Pons (tissue), 1 donor: ENCODE measurements around the gene CCNF.
A peak's percentile ranks its signal among the peaks of the same experiment; 100 is the strongest.

Experiments
- DNase-seq: peaks from one replicate; pipeline ENCODE4 v3.0.0-alpha.2; 2016; ENCODE audit warnings: low spot score

The CCNF gene

DNA sequence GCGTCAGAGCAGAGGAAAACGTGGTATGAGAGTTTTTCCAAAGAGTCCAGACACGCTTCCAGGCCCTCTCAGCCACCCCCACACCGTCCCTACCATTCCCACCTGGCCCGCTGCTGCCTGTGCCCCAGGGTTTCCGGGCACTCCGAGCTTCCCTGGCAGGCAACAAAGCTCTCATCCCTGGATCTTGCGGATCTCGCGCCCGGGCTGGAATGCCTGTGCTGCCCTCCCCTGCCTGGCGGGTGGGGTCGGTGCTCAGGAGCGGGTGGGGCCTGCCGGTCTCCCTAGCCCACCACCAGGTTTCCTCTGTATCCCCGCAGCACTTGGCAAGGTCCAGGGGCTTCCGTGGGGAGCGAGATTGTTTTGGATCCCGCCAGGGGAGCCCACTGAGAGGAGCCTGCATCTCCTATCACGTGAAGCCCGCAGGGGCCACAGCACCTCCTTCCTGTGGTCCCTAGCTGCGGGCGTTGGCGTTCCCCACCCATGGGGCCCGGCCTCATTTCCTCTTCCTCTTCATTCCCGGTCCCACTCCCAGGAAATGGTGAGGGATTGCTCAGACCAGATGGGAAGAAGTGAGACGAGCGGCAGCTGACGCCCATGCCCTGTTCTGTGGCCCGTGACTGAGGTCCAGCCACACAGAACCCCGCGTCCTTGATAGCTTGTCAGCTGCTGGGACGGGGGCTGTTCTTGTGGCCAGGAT is 56.7 kb downstream of the CCNF start:
- no peak for DNase-seq

DNA sequence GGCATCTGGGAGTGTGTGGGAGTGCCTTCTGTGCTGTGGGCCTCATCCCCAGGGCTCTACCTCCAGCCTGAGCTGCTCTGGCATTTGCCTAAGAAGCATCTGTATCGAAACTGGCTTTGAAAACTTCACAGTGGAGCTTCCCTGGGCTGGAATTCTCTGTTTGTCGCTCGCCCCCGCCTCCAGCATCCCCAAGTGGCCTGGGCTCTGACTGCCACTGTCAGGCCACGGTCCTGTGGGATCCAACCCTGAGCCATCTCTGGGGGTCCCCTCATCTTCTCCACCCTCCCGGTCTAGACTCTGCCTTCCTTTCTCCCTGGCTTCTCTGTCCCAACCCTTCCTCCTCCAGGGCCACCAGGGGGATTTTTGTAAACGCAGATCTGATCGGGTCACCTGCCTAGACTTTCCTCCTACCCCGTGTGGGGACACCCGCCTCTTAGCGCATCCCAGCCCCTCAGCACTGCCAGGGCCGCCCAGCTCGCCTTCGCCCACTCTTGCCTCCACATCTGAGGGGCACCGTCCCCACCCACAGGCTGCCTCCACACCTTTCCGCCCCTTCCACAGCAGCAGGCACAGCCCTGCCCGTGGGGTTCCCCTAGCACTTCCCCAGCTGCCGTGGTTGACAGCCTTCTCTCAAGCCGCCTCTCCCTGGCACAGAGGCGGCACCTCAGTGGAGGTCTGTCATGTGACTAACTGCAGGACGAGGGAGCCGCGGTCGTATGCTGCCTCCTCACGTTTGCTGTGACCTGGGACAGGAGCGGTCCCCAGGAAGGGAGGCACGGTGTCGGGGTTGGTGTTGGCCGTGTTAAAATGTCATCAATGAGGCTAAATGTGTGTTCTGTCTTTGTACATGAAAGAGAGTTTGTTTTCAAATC is 57.6 kb downstream of the CCNF start:
- DNase-seq: peak; percentile 65

DNA sequence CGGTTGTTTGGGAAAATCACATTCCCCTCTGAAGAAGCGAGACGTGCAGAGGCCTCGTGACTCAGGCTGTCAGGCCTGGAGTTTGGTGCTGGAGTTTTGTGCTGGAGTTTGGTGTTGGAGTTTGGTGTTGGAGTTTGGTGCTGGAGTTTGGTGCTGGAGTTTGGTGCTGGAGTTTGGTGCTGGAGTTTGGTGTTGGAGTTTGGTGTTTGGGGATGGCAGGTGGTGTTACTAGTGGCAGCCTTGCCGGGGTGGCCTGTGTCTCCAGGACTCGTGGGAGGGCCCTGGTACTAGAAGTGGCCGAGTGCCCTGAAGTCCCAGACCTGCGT is 58.2 kb downstream of the CCNF start:
- DNase-seq: no peak

DNA sequence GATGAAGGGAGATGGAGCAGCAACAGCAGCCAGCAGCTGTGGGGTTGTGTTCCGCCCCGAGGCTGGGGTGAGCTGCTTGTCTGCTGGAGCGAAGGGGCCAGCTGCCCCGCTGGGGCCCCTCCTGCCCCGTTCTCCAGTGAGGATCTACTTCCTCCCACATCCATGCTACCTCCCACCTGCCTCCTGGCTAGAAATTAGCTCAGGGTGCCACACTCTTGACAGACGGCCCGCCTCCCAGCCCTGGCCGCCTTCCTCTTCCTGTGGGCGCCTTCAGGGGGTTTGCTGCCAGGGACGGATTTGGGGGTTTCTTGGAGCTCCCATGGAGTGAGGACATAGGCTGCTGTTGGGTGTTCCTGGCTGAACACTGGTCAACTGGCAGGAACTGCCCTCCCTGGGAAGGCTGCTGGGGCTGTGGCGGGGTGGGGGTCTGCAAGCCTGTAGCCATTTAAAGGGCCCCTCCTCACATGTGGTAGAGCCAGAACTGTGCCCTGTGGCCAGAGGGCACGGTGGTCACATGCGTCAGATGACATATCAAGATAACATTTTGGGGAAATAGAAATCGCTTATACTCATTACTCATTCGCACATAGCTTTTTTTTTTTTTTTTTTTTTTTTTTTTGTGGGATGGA is 58.8 kb downstream of the CCNF start:
- DNase-seq: no peak

DNA sequence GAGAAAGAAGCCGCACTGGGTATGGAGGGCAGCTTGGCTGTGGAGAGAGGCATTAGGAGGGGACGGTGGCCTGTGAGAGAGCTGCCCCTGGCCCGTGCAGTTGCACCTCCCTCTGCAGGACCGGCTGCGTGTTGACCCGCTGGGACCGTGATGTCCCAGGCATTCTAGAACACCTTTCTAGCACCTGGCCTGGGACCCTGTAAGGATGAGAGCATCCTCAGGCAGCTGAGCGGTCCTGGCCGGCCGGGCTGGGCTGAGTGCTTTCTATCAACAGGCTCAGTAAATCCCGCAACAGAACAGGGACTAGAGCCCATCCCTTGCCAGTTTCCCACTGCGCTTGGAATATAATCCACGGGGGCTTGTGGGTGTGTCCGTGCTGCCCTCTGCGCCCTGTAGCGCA is 60.3 kb downstream of the CCNF start:
- DNase-seq: no peak

DNA sequence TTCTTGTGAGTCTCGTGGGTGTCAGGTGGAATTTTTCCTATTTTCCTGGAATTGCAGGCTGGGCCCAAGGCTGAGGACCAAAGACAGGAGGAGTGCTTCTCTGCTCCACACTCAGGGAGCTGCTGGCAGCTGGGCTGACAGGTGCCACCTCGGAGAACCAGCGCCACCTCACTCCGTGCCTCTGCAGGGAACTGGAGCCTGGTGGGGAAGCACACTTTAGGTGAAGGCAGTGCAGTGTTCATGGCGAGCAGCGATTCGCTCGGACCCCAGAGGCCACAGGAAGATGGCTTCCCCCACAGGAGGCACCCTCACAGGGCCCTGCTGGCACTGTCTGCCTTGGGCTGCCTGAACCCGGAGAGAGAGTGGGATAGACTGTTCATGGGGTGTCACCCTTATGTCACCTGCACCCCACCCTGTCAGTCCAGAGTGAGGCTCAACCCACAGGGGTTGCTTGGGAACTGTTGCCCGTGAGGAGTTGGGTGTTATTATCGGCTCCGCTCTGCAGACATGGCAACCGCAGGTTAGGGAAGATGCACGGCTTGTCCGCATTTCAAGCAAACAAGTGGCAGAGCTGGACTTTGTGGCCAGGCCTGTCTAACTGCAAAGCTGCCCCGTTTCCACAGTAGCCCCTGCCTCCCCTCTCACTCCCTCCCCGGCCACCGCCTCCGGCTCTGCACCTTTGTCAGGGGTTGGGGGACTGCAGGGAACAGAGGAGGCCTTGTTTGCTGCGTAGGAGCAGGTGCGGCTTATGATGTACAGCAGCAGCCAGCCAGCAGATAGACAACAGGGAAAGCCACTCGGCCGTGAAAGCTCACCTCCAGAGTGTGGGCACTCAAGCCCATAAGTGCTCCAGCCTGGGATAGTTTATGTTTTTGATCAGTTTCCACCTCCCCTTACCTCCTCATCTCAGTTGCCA is 61.2 kb downstream of the CCNF start:
- no peak for DNase-seq

DNA sequence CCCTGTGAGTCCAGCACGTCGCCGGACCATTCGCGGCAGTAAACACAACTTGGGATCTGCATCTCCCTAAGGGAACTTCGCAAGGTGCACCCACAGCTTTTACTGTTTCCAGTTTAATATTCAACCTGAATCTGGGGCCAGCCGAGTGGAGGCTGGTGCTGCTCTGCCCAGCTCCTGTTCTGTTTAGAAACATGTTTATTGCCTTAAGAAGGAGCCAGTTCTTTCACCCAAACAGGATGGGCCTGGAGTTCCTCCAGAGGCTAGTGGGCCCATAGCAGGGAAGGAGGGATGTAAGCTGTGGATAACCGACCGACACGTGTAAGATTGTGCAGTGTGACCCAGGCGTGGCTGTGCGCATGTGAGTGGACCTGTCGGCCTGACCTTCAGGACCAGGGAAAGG is 63.0 kb downstream of the CCNF start:
- no peak for DNase-seq

DNA sequence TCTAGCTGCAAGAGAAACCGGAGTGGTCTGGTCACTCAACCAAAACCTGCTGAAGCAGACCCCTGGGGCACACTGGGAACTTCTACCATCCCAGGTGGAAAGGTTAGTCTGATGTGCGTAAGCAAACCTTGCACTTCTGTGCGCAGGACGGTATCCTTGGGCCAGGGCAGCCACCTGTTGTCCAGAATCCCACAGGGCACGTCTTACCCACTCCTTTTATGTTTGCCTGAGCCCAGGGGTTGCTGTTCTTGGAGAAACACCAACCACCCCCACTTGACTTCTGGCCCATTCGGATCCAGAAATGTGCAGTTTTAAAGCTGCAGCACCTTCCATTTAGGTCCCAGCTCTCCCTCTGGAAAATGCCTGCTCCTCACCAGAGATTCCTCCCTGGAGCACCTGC is 64.4 kb downstream of the CCNF start:
- DNase-seq: no peak

DNA sequence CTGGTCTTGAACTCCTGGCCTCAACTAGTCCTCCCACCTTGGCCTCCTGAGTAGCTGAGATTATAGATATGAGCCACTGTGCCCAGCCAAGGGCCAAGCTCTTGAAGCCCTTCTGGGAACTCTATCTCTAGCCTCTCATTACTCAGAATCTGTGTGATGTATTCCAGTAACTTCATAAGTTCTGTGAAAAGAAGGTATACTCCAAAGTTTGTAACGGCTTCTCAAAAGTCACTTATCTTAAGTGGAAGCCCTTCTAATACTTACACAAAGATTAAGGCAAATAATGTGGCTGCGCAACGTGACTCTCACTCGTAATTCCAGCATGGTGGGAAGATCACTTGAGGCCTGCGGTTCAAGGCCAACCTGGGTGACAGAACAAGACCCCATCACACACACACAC is 65.4 kb downstream of the CCNF start:
- no peak for DNase-seq

DNA sequence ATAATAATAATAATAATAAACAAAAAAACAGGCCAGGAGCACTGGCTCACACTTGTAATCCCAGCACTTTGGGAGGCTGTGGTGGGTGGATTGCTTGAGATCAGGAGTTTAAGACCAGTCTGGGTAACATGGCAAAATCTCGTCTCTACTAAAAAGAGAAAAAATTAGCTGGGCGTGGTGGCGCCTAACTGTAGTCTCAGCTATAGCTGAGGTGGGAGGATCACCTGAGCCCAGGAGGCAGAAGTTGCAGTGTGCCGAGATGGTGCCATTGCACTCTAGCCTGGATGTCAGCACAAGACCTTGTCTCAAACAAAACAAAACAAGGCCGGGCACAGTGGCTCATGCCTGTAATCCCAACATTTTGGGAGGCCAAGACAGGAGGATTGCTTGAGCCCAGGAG is 65.8 kb downstream of the CCNF start:
- no peak for DNase-seq

DNA sequence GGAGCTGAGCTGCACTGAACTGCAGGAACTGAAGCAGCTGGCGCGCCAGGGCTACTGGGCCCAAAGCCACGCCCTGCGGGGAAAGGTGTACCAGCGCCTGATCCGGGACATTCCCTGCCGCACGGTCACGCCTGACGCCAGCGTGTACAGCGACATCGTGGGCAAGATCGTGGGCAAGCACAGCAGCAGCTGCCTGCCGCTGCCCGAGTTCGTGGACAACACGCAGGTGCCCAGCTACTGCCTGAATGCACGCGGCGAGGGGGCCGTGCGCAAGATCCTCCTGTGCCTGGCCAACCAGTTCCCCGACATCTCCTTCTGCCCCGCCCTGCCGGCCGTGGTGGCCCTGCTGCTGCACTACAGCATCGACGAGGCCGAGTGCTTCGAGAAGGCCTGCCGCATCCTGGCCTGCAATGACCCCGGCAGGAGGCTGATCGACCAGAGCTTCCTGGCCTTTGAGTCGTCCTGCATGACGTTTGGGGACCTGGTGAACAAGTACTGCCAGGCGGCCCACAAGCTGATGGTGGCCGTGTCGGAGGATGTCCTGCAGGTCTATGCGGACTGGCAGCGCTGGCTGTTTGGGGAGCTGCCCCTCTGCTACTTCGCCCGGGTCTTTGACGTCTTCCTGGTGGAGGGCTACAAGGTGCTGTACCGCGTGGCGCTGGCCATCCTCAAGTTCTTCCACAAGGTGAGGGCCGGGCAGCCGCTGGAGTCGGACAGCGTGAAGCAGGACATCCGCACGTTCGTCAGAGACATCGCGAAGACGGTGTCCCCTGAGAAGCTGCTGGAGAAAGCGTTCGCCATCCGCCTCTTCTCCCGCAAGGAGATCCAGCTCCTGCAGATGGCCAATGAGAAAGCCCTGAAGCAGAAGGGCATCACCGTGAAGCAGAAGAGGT is 67.2 kb downstream of the CCNF start:
- no peak for DNase-seq

DNA sequence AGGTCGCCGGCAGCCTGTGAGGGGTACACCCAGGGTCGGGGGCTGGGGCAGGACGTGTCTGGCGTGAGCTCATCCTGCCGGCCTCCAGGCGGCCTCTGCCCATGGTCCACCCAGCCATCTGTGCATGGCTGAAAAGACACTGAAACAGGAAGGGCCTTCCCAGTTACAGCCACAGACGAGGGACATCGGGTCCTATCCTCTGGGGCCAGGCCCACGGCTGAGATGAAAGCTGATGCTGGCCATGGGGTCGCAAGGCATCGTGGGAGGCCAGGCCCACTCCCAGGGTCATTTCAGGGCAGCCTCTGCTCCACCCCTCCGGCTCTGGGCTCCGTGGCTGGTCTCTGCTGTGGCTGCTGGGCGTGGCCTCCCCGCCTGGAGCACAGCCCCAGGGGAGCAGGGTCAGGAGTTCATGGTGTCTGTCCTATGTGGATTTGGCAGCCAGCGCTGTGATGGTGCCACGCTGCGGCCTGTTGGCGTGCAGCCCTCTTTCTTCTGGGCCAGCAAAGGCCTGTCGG is 67.9 kb downstream of the CCNF start:
- no peak for DNase-seq

DNA sequence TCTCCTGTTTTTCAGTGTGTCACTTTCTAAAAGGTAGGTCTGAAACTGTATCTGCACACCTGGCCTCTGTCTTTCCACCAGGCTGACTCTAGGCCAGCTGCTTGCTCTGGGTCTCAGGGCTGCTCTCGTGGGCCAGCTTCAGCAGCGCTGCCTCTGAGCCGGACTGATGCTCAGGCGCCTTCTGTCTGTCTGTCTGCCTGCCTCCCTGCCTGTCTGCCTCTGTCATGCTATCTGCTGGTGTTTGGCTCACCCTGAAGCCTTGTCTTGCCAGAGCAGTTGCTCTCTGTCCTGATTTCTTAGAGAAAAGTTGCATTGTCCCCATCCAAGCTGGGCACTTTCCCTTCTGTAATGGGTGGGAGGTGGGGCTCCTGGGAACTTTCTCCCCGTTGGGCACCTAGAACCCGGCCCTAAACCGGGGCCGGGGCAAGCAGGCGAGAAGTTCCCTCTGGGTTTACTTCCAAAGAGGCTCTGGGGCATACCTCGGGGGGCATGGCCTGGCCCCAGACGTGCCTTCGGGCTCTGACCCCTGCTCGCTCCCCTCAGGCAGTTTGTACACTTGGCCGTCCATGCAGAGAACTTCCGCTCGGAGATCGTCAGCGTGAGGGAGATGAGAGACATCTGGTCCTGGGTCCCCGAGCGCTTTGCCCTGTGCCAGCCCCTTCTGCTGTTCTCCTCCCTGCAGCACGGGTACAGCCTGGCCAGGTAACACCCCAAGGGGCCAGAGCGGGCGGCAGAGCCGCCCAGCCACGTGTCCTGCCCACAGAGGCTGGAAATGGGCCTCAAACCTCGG is 68.6 kb downstream of the CCNF start:
- DNase-seq: no peak

DNA sequence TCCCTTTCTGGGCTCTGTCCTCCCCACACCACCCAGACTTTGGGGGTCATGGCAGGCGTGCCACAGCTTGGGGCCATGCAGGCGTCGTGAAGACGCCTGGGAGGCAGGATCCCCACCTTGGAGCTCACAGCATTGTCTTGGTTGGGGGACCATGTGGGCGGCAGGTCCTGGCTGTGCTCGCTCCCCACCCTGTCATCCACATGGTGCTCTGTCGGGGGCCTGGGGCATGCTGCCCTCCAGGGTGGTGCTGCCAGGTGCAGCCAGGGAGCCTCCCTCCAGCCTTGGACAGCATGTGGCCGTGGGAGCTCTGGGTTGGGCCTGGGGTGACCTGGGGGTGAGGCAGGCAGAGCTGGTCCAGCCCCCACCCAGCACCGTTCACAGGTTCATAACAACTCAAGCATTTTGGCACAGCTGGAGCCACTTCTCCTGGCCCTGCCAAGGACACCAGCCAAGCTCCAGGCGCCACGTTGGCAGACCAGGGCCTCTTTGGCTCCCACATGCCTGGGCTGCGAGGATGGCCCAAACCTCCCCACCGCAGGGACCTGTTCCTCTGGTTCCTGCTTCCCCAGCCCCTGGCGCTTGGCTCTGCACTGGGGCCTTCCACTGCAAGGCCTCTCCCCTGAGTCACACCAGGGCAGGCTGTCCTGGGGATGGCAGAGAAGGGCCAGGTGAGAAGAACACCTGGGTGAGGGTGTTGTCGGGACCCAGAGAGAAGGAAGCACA is 69.4 kb downstream of the CCNF start:
- DNase-seq: no peak

DNA sequence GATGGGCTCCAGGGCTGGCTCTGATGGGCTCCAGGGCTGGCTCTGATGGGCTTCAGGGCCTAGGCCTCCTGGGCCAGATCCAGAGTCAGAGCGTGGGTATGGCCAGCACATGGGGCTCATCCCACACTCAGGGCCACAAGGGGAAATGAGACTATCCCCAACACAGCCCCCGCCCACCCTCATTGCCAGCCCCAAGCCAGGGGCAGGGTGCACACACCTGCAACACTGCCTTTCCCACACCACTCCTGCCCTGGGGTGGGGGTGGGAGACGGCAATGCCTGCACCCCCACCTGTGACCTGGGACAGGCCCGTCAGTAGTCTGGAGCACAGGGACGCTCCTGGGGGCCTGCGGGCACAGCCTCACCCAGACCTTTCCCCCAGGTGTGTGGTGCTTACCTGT is 70.2 kb downstream of the CCNF start:
- no peak for DNase-seq

DNA sequence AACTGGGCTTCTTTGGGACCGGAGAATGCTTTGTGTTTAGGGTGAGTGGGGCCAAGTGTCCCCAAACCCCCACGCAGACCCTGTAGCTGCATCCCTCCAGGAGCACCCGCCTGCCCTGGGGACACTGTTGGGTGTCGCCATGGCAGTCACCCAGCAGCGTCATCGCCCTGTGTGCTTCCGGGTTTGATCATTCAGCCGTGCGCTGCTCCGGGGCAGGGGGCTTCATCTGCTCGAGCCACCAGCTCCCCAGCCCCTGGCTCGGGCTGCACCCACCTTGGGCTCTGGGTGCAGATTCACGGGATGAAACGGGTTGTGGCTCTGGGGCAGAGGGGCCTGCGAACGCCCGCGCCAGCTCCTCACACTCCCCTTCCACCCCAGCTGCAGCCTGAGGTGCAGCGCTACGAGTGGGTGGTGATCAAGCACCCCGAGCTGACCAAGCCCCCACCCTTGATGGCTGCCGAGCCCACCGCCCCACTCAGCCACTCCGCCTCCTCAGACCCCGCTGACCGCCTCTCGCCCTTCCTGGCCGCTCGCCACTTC is 70.7 kb downstream of the CCNF start:
- DNase-seq: no peak

DNA sequence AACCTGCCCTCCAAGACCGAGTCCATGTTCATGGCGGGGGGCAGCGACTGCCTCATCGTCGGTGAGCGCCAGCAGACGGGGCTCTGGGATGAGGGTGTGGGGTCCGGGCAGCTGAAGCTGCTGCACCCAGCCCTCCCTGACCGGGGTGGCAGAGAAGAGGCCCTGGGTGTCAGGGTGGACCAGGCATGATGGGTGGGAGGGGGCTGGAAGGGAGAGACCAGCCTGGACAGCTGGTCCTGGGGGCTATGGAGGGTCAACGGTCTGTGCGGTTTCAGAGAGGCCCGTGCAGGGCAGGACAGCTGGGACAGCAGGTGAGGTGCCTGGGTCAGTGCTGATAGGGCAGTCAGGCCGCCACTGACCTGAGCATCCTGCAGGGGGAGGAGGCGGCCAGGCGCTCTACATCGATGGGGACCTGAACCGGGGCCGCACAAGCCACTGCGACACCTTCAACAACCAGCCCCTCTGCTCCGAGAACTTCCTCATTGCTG is 71.2 kb downstream of the CCNF start:
- DNase-seq: no peak

DNA sequence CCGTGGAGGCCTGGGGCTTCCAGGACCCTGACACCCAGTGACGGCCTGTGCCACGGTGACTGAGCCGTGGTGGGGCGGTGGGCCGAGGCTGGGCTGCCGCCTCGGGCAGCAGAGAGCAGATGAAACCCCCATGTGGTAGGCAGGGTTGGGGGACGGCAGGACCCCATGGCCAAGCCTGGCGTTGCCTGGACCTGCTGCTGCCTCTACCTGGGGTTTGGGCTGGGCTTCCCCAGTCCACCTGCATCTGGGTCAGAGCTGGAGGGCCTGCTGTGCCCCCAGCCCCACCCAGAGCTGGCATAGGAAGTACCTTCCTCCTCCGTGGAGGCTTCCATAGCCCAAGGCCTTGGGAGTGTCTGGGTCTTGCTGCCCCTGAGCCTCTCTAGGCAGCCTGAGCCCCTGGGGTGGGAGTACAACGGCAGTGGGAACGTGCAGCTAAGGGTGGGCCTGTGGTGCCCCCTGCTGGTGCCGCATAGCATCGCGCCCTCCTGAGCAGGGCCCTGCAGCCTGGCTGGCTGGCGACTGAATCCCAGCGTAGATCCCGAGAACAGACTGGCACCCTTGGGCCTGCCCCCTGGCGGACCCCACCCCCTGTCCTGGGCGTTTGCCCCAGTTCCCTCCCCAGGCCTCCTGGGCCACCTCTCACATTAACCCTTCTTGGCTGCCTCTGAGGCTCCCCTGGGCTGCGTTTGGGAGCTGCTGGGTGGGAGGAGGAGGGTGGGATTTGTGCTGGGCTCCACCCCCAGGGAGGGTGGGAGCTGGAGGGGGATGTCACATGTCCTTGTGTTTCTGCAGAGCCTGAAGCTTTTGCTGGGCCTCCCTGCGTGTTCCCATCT is 71.9 kb downstream of the CCNF start:
- DNase-seq: peak; percentile 81
